Smooth muscle cell (in vitro differentiated cells): ENCODE results near the gene PRDM16. TPM values are rescaled to one million over a fixed set of nuclear protein-coding genes. Genes with fewer than 3 reads are reported as not detected.

Experiments
- DNase-seq: peaks from one replicate; lab custom pipeline; 2025; ENCODE audit not compliant: unreplicated experiment; lab: John Stamatoyannopoulos, UW
- H2AFZ ChIP-seq: fragments of 200-600 bp; sonication (generic); 2 replicates; pipeline ENCODE4 v1.6.0; 2016; ENCODE audit warnings: antibody characterized with exemption, low read depth, mild to moderate bottlenecking
- H3F3A ChIP-seq: fragments of 200-600 bp; sonication (generic); 2 replicates; pipeline ENCODE4 v1.6.0; 2017; ENCODE audit warnings: antibody characterized with exemption, low read depth
- H3K27ac ChIP-seq: fragments of 200-600 bp; sonication (generic); 2 replicates; pipeline ENCODE4 v1.5.1; 2016; ENCODE audit warnings: low read depth, mild to moderate bottlenecking
- H3K27me3 ChIP-seq: fragments of 200-600 bp; sonication (generic); 2 replicates; pipeline ENCODE4 v1.6.1; 2016; ENCODE audit warnings: low read depth, mild to moderate bottlenecking
- H3K36me3 ChIP-seq: fragments of 200-600 bp; sonication (generic); 2 replicates; pipeline ENCODE4 v1.5.1; 2016; ENCODE audit warnings: low read depth
- H3K4me1 ChIP-seq: fragments of 200-600 bp; sonication (generic); 2 replicates; pipeline ENCODE4 v1.5.1; 2016; ENCODE audit warnings: low read depth
- H3K4me2 ChIP-seq: fragments of 200-600 bp; sonication (generic); 2 replicates; pipeline ENCODE4 v1.6.0; 2016; ENCODE audit warnings: mild to moderate bottlenecking
- H3K4me3 ChIP-seq: fragments of 200-600 bp; sonication (generic); 2 replicates; pipeline ENCODE4 v1.5.1; 2016; ENCODE audit warnings: mild to moderate bottlenecking
- H3K79me2 ChIP-seq: fragments of 200-600 bp; sonication (generic); 2 replicates; pipeline ENCODE4 v1.6.0; 2016; ENCODE audit warnings: low read depth, mild to moderate bottlenecking
- H3K9ac ChIP-seq: fragments of 200-600 bp; sonication (generic); 2 replicates; pipeline ENCODE4 v1.6.0; 2016; ENCODE audit warnings: low read depth
- H3K9me3 ChIP-seq: fragments of 200-600 bp; sonication (generic); replicated peaks from 2 replicates; pipeline ENCODE4 v1.5.1; 2016; ENCODE audit warnings: low read depth
- H4K20me1 ChIP-seq: fragments of 200-600 bp; sonication (generic); 2 replicates; pipeline ENCODE4 v1.6.0; 2016; ENCODE audit warnings: low read depth
- WGBS: methylation state at CpG from one replicate; pipeline ENCODE4 v1.1.7; 2016; ENCODE audit warnings: low lambda C conversion rate; 5-methylcytosine and 5-hydroxymethylcytosine counted together
- polyA plus RNA-seq: library from polyadenylated mRNA; unstranded; fragments of >200 nt; fragmentation: Nextera tagmentation; extraction: Ambion mirVana; gene quantifications from 2 replicates; pipeline ENCODE4 v1.2.1, GENCODE V29; 2016
- total RNA-seq: library from RNA; depleted of rRNA; stranded (reverse); fragments of >200 nt; gene quantifications from 2 replicates; pipeline ENCODE4 v1.2.3, GENCODE V29; 2014
- TF ChIP-seq, protein P1 (sequence below): fragments of 200-600 bp; sonication (generic); IDR thresholded peaks from 2 replicates; pipeline ENCODE4 v1.5.1; 2017; ENCODE audit warnings: borderline replicate concordance, mild to moderate bottlenecking, antibody characterized with exemption; ENCODE audit not compliant: insufficient read depth, poor library complexity, severe bottlenecking

Gene PRDM16
- total and polyA plus RNA-seq, 2 experiments from 2014 or later, result 0.72 to 1.3 TPM

GRCh38 chr1:3364551-3364950 lies 295.5 kb downstream of the PRDM16 start:
- H4K20me1 ChIP-seq, result no peaks in the 10 kb centered on the region
- peaks cover 3% of the 10 kb centered on the region for H3K4me1 ChIP-seq
- H3K4me3 ChIP-seq, result no peak overlapping the region
- TF ChIP-seq, protein P1, sequence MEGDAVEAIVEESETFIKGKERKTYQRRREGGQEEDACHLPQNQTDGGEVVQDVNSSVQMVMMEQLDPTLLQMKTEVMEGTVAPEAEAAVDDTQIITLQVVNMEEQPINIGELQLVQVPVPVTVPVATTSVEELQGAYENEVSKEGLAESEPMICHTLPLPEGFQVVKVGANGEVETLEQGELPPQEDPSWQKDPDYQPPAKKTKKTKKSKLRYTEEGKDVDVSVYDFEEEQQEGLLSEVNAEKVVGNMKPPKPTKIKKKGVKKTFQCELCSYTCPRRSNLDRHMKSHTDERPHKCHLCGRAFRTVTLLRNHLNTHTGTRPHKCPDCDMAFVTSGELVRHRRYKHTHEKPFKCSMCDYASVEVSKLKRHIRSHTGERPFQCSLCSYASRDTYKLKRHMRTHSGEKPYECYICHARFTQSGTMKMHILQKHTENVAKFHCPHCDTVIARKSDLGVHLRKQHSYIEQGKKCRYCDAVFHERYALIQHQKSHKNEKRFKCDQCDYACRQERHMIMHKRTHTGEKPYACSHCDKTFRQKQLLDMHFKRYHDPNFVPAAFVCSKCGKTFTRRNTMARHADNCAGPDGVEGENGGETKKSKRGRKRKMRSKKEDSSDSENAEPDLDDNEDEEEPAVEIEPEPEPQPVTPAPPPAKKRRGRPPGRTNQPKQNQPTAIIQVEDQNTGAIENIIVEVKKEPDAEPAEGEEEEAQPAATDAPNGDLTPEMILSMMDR, result no peak
- no peak overlapping the region for H2AFZ ChIP-seq
- no peak overlapping the region for H3K9ac ChIP-seq
- H3F3A ChIP-seq, result peaks cover 5% of the 10 kb centered on the region
- no peaks in the 10 kb centered on the region for H3K9me3 ChIP-seq
- no peaks in the 10 kb centered on the region for H3K79me2 ChIP-seq
- H3K36me3 ChIP-seq, result no peaks in the 10 kb centered on the region
- H3K27ac ChIP-seq, result no peak overlapping the region
- WGBS, result 86% methylated on average over 18 of the region's 18 CpGs
- H3K27me3 ChIP-seq, result no peaks in the 10 kb centered on the region
- DNase-seq, result no peak
- H3K4me2 ChIP-seq, result no peak overlapping the region

- no peak overlapping the region for H3K9ac ChIP-seq
- H2AFZ ChIP-seq, result no peak overlapping the region
- TF ChIP-seq, protein P1, result no peak
- DNase-seq, result no peak
- H3K27ac ChIP-seq, result no peak overlapping the region
- H3K27me3 ChIP-seq, result no peaks in the 10 kb centered on the region
- peaks cover 3% of the 10 kb centered on the region for H3K4me1 ChIP-seq
- H3K79me2 ChIP-seq, result no peaks in the 10 kb centered on the region
- H3K36me3 ChIP-seq, result no peaks in the 10 kb centered on the region
- peaks cover 7% of the 10 kb centered on the region for H3F3A ChIP-seq
- H3K4me3 ChIP-seq, result no peak overlapping the region
- H3K9me3 ChIP-seq, result no peaks in the 10 kb centered on the region
- no peaks in the 10 kb centered on the region for H4K20me1 ChIP-seq
- 98% methylated on average over 7 of the region's 11 CpGs for WGBS
- H3K4me2 ChIP-seq, result no peak overlapping the region
Observed at GRCh38 chr1:3364983-3365382, 296.0 kb downstream of the PRDM16 start.

DNA sequence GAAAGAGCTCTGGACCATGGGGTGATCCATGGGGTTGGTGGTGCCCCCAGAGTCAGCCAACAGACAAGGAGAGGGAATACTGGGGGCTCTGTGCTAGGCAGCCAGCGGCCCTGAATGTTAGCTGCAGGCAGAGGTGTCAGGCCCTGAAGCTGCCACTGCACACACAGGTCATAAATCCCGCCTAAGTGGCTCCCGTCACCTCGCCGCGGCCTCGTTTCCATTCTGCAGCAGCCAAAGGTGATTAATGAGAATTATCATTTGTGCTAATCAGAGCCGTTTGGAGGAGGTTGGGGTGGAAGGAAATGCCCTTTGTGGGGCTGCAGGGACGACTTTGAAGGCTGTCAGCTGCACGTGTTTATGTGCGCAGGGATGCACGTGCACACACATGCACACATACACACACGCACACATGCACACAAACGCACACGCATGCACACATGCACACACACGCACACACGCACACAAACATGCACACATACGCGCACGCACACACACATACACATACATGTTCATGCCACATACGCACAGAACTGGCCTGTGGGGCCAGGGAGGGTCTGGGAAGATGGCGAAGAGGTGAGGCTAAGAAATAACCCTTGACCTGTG lies 296.6 kb downstream of the PRDM16 start:
- H3K79me2 ChIP-seq, result no peaks in the 10 kb centered on the region
- H4K20me1 ChIP-seq, result no peaks in the 10 kb centered on the region
- H3K4me2 ChIP-seq, result no peak overlapping the region
- 86% methylated on average over 19 of the region's 22 CpGs for WGBS
- no peak overlapping the region for H3K9ac ChIP-seq
- H3K27ac ChIP-seq, result no peak overlapping the region
- peaks cover 3% of the 10 kb centered on the region for H3K4me1 ChIP-seq
- H3K9me3 ChIP-seq, result no peaks in the 10 kb centered on the region
- no peak overlapping the region for H2AFZ ChIP-seq
- H3F3A ChIP-seq, result peaks cover 7% of the 10 kb centered on the region
- no peaks in the 10 kb centered on the region for H3K27me3 ChIP-seq
- TF ChIP-seq, protein P1, result no peak
- H3K36me3 ChIP-seq, result no peaks in the 10 kb centered on the region
- H3K4me3 ChIP-seq, result no peak overlapping the region
- no peak for DNase-seq
